Brain pericyte (primary cell): Measurements from ENCODE around the gene XAB2.
"Not testable (repeated sequence)": the region's sequence is repeated elsewhere in the genome, so short reads cannot be mapped to it uniquely, and the experiment has no call there.

Source experiments
- DNase-seq: peaks from one replicate; pipeline ENCODE4 v3.0.0-alpha.2; 2012; ENCODE audit warnings: low read depth, low spot score

The XAB2 gene

DNA sequence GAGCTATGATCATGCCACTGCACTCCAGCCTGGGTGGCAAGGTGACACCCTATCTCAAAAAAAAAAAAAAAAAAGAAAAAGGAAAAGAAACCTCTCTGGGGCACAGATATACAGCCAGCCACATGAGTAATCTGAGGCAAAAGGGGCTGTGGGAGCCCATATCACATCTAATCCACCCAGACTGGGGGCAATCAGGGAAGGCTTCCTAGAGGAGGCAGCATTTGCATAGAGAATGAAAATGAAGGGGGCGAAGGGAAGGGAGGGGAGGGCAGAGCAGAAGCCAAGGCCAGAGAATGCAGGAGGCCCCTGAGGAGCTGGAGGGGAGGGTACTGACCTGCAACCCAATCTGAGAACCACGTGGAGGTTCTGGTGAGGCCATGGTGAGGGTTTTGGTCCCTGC, 20.8 kb upstream of the XAB2 start:
- DNase-seq = no peak

DNA sequence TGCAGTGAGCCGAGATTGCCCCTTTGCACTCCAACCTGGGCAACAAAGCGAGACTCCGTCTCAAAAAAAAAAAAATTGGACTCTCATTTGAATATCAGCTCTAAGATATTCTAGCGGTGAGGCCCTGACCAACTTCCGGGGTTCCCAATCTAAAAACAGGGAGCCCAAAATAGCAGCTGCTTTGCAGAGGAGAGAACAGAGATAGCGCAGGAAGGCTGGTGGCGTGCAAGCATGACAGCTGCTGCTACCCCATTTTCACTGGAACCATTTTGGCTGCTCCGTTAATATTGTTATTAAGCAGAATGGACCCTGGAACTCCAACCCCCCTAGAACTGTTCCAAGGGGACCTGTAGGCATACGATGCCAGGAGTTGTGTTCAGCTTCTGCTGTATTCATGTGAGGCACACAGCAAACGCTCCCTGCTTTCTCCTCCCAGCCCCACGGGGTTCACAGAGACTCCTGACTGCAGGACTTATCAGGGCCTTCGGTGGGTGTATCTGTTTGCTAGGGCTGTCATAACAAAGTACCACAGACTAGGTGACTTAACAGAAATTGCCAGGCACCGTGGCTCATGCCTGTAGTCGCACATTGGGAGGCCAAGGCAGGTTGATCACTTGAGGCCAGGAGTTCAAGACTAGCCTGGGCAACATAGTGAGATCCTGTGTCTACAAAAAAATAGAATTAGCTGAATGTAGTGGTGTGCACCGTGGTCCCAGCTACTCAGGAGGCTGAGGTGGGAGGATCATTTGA, 19.1 kb upstream of the XAB2 start:
- DNase-seq = no peak

DNA sequence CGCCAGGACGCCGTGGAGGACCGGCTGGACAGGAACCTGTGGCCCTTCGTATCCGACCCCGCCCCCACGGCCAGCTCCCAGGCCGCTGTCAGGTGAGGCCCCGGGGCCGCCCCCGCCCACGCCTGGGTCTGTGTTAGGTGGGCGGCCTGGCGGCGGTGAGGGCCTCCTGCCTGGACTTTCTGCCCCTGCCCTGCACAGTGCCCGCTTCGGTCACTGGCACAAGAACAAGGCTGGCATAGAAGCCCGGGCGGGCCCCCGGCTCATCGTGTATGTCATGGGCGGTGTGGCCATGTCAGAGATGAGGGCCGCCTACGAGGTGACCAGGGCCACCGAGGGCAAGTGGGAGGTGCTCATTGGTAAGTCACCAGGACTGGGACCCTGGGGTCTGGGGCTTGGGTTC, 17.8 kb upstream of the XAB2 start:
- no peak for DNase-seq

DNA sequence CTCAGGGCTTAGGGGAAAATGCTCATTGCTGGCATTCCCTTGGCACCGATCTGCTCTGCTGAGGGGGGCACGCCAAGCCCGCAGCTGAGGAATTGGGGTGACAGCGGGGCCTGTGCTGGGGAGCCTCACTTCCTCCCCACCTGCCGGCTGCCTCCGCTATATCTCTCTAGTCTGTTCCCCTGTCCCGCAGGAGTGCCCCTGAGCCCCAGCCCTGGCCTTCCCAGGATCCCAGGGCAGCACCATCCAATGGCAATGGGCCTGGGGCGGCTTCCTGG, 17.0 kb upstream of the XAB2 start:
- no peak for DNase-seq

DNA sequence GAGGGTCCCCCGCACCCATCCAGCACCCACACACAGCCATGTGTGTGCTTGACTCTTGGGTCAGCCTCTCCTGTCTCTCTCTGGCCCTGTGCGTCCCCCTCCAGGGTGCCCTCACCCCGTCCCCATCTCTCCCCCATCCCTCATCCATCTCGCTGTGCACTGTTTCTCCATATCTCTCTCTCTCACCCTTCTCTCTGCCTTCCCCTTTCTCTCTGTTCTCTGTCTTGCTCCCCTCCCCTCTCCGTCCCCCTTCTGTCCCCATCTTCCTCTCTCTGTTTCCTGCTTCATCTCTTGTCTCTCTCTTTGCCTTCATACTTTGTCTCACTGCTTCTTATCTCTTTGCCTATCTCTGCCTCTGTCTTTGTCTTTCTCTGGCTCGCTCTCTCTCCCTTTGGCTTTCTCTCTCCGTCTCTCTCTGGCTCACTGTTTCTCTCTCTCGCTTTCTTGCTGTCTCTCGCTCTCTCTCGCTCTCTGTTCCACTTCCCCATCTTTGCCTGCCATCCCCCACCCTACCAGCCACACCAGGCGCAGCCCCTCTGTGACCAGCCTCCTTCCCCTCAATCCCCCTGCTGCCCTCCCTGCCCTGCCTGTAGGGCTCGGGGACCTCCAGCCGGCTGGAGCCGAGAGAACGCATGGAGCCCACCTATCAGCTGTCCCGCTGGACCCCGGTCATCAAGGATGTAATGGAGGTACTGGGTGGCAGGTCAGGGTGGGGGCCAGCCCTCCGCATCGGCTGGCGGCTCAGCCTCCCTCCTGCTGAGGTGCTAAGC, 16.5 kb upstream of the XAB2 start:
- no peak for DNase-seq

DNA sequence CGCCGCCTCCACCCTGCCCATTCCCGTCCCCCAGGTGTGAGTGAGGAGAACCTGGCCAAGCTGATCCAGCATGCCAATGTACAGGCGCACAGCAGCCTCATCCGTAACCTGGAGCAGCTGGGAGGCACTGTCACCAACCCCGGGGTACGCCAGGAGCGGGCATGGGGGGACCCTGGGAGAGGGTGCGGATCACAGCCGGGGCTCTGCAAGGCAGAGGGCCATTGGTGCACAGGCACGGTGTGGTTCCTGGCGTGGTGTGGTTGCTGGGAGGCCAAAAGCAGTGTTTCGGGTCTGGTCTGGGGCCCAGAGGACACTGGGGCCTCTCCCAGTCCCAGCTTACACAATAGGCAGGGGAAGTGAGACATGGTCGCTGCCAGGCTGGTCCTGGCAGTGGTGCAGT, 15.8 kb upstream of the XAB2 start:
- no peak for DNase-seq

DNA sequence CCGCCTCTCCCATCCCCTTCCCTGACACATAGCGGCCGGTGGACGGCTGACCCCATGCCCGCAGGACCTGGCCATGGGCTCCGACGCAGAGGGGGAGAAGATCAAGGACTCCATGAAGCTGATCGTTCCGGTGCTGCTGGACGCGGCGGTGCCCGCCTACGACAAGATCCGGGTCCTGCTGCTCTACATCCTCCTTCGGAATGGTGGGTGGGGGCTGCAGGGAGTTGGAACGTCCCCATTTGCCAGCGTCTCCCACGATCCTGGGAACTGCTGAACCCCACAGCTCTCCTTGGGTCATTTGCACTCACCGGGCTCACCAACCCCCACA, 15.2 kb upstream of the XAB2 start:
- no peak for DNase-seq

DNA sequence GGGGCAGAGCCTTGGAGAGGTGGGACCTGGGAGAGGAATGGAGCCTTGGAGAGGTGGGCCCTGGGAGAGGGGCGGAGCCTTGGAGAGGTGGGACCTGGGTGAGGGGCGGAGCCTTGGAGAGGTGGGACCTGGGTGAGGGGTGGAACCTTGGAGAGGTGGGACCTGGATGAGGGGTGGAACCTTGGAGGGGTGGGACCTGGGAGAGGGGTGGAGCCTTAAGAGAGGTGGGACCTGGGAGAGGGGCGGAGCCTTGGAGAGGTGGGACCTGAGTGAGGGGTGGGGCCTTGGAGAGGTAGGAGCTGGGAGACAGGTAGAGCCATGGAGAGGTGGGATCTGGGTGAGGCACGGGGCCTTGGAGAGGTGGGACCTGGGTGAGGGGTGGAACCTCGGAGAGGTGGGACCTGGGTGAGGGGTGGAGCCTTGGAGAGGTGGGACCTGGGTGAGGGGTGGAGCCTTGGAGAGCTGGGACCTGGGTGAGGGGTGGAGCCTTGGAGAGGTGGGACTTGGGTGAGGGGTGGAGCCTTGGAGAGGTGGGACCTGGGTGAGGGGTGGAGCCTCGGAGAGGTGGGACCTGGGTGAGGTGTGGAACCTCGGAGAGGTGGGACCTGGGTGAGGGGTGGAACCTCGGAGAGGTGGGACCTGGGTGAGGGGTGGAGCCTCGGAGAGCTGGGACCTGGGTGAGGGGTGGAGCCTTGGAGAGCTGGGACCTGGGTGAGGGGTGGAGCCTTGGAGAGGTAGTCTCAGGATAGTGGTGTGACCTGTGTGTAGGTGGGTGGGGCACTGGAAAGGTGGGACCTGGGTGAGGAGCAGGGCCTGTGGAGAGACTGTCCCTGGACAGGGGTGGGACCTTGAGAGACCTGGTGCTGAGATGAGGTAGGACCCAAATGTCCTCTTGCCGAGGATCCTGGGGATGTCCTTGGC, 14.5 kb upstream of the XAB2 start:
- not testable (repeated sequence) for DNase-seq

DNA sequence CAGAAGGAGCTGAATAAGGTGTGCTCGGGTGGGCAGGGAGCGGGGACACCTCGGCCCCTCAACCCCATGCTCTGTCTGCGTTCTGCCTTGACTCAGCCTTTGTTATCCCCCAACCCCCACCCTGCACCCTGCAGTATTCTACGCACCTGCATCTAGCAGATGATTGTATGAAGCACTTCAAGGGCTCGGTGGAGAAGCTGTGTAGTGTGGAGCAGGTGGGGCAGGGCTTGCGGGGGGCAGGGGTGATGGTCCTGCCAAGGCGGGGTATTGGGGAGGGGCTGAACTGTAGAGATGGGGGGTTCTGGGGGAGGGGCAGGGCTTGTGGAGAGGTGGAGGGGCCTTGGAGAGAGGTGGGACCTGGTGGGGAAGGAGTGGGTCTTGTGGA, 13.7 kb upstream of the XAB2 start:
- no peak for DNase-seq

DNA sequence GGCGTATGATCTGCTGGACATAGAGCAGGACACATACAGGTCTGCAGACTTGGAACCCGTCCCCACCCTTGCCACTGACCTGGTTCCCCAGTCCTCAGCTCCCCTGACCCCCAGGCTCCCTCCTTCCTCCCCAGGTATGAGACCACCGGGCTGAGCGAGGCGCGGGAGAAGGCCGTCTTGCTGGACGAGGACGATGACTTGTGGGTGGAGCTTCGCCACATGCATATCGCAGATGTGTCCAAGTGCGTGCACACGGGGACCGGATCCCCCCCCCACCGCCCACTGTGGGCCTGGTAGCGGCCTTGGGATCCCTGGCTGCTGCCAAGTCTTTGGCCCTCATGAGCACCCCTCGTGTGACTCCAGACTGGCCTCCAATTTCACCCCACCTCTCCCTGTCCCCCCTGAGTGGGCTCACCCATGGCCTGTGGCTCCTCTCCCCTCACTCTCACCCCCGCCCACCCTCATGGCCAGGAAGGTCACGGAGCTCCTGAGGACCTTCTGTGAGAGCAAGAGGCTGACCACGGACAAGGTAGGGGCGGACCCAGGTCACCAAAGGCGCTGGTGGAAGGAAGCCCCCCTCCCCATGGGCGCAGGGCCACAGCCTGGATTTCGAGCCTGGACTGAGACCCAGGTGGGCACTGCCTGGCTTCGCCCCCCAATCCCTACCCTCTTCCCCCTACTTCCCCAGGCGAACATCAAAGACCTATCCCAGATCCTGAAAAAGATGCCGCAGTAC, 13.1 kb upstream of the XAB2 start:
- DNase-seq = no peak

DNA sequence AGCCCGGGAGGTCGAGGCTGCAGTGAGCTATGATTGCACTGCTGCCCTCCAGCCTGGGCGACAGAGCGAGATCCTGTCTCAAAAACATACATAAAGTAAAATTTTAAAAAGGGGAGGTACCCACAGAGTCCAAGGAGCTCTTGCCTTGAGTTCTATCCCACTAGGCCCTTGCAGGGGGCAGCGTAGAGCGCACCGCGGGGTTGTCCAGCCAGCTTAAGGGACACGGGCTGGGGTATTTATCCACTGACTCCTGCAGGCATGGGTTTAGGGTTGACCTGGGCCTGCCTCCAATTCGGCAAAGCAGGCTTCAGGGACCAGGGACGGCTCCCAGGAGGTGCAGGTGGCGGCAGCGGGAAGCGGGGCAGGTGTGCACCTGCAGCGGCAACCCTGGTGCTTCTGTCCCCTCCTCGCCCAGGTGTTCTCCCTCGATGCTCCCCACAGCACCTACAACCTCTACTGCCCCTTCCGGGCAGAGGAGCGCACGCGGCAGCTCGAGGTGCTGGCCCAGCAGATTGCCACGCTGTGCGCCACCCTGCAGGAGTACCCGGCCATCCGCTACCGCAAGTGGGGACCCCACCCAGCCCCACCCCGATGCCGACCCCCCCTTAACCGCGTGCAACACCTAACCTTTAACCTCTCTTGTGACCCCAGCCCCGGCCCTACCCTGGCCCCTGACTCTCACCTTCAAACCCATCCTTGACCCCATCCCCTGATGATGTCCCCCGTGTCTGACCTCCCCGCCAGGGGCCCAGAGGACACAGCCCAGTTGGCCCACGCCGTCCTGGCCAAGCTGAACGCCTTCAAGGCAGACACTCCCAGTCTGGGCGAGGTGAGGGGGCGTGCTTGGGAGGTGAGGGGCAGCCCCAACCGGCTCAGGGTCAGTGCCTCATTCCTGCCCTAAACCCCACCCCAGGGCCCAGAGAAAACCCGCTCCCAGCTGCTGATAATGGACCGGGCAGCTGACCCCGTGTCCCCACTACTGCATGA, 12.2 kb upstream of the XAB2 start:
- DNase-seq = no peak

DNA sequence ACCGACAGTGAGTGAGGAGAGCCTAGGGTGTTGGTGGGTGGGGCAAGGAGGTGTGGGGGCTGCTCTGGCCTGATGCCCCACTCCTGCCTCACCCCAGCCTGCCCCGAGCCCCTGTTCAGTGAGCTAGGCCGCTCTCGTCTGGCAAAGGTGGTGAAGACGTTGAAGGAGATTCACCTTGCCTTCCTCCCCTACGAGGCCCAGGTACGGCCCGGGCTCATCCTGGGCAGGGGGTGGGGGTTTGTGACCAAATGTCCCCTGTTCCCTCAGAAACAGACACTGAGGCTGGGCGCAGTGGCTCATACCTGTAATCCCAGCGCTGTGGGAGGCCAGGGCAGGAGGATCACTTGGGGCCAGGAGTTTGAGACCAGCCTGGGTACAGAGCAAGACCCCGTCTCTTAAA, 11.5 kb upstream of the XAB2 start:
- DNase-seq = no peak

DNA sequence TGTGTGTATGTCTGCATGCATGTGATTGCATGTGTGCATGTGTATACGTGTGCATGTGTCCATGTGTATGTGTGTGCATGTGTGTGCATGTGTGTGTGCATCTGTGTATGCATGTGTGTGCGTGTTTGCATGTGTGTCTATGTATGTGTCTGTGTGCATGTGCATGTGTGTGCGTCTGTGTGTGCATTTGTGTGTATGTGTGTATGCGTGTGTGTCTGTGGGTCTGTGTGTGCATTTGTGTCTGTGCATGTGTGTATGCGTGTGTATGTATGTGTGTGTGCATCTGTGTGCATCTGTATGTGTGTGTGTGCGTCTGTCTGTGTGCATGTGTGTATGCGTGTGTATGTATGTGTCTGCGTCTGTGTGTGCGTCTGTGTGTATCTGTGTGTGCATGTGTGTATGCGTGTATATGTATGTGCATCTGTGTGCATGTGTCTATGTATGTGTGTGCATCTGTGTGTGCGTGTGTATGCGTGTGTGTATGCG, 10.6 kb upstream of the XAB2 start:
- no peak for DNase-seq

DNA sequence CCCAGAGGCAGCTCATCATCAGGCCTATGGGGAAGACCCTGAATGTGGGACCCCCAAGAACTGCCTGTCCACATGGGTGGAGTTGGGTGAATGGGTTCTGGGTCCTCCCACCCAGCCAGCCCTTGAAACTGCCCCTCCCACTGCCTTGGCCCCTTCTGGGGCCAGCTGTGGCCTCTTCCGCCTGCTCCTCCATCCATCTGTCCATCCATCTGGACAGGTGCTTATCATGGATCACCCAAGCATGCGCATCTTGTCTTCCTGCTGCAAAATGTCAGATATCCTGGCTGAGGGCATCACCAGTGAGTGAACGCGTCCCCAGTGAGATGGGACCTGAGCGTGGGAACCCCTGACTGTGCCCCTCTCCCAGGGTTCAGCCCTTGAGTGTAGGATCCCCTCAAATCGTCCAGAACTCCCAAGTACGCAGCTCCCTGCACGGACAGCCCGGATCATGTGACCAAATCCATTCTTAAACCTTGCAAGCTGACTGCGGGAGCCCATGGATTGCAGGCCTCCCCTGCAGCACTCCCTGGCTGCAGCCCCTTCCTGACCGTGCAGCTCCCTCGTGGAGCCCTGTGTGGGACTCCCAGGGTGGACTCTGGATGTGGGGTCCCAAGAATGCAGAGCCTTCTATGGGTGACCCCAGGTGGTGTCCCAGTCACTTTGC, 9.6 kb upstream of the XAB2 start:
- DNase-seq = no peak

DNA sequence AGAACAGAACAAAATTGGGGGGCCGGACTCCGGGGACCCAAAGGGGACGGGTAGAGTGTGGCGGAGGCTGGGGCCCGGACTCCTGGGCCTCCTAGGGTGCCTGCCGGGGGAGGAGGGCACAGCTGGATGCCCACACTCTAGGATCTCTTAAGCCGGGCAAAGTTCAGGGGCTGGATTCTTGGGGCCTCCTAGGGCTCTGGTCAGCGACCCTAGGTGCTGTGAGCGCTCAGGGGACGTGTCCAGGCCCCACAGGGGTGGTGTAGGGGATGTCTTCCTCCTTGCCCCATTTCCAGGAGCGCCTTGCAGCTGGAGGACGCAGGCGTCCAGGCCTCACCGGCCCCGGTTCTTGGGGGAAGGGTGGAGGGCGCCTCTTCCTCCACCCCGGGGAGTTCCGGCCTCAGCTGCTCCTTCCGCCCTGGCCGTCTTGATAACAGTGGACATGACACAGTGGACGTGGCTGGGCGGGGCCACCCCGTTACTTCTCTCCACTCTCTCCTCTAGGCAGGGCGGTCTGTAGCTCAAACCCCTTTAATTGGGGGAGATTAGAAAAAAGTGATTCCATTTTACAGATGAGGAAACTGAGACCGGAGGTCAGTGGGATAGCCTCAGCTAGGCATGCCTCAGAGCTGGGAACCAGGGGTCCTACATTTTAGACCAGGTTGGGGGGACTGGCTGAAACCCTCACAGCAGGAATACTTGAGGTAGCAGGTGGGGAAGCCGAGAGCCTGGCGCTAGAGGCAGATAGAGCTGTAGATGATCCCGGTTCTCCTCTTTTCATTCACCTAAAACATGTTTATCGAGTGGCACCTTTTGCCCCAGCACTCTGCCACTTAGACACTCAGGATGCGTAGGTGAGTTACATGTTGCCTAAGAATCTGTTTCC, 8.3 kb upstream of the XAB2 start:
- no peak for DNase-seq

DNA sequence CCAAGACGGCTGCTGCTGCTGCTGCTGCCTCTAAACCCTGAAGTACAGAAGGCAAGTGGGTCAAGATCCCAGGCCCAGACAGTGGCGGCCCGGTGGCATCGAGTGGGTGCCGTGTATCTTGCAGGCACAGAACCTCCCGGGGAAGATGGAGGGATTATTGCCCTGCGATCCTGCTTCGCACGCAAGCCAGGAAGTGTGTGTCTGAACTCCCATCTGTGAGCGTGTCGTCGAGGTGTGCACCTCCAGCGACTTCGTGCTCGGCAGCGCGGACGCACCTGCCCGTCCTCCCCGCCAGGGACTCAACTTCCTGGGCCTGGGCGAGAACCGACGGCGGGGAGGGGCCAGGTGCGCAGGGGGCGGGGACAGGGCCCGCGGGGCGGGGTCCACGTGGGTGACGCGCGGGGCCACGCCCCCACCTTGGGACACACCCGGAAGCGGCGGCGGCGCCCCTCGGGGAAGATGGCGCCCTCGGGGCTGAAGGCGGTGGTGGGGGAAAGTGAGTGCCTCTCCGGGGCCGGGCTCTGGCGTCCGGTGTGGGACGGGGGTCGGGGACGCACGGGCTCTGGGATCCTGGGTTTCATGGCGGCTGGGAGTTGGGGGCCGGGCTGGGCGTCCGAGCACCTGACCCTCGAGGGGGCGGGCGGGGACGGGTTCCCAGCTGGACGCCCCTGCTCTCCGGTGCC, 7.5 kb upstream of the XAB2 start, which contains the start of gene STXBP2:
Gene STXBP2, plus strand, starts transcription at position 420 of the 683 bp plus-strand sequence. Its CDS starts 40 bp downstream, at position 460.
- no peak for DNase-seq

DNA sequence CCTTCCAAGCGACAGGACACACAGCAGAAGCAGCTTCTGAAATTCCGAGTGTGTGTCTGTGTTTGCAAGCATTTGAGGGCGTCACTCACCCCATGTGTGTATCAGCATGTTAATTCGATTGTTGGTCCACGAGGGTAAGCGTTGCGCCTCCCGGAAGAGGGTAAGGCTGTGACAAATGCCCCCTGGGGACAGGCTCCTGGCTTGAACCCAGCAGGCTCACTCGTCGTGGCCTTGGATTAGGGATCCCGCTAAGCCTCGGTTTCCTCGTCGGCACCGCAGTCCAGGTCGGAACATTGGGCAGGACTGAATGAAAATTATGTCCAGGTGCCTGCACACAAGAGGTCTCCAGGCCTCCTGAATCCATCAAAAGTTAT, 7.0 kb upstream of the XAB2 start:
- no peak for DNase-seq

DNA sequence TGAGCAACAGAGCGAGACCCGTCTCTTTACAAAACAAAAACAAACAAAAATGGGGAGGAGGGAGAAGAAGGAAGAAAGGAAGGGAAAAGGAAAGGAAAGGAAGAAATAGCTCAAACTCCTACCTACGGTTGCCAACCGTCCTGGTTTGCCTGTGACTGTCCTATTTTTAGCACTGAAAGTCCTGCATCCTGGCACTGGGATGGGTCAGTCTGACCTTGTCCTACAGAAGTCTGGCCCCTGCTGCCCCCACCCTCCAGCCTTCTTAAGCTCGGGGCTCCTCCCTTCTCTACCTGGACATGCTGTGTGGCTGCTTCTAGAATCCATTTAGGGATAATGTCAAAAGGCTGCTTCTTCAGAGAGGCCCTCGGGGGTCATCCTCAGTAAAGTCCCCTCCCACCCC, 6.3 kb upstream of the XAB2 start:
- DNase-seq = no peak
